Measurements from ENCODE around the gene ZNF280B. TPM values are rescaled to one million over a fixed set of nuclear protein-coding genes. Genes with fewer than 3 reads are reported as not detected.

ZNF280B gene
- total RNA-seq, 2 donors from 2014 or later, result 10.9 to 15.3 TPM

GRCh38 chr22:22461583-22461982, 47.0 kb downstream of the ZNF280B start:
- peaks cover 25% of the 10 kb centered on the region for H3K27me3 ChIP-seq (ENCODE audit: control insufficient read depth, insufficient read depth, low read length, poor library complexity, severe bottlenecking)
- no peak for TF ChIP-seq CTCF (conservative IDR thresholded peaks at IDR 0.05)
- H3K36me3 Mint-ChIP-seq (ENCODE audit: low read depth), result no peaks in the 10 kb centered on the region

GRCh38 chr22:22461111-22461510, 47.4 kb downstream of the ZNF280B start:
- peaks cover 31% of the 10 kb centered on the region for H3K9me3 Mint-ChIP-seq
- no peak overlapping the region for H3K27ac ChIP-seq (ENCODE audit: low read depth, low read length)
- H3K27ac Mint-ChIP-seq, result no peak overlapping the region
- H3K9me3 ChIP-seq (ENCODE audit: control insufficient read depth, low read length), result peaks cover 37% of the 10 kb centered on the region
- peaks cover 30% of the 10 kb centered on the region for H3K27me3 ChIP-seq (ENCODE audit: control insufficient read depth, insufficient read depth, low read length, poor library complexity, severe bottlenecking)
- no peak for DNase-seq
- WGBS, 2 experiments (ENCODE audit: insufficient coverage in 1 of 2, insufficient read length in 1 of 2), result 58 to 86% methylated on average over 1 of the region's 1 CpG
- no peak for TF ChIP-seq CTCF (conservative IDR thresholded peaks at IDR 0.05)
- H3K9ac ChIP-seq (ENCODE audit: extremely low read depth, low read length, poor library complexity, severe bottlenecking), result no peak overlapping the region
- no peaks in the 10 kb centered on the region for H3K36me3 Mint-ChIP-seq (ENCODE audit: low read depth)
- H3K4me1 Mint-ChIP-seq, result no peaks in the 10 kb centered on the region
- no peaks in the 10 kb centered on the region for H3K4me1 ChIP-seq (ENCODE audit: control insufficient read depth, insufficient read depth, low read length)
- no peak overlapping the region for H3K4me3 Mint-ChIP-seq
- H3K27me3 Mint-ChIP-seq (ENCODE audit: insufficient read depth), result peaks cover 90% of the 10 kb centered on the region
- H3K36me3 ChIP-seq (ENCODE audit: control insufficient read depth, insufficient read depth, low read length), result no peaks in the 10 kb centered on the region
- no peak overlapping the region for H3K4me3 ChIP-seq (ENCODE audit: low read length)

More at GRCh38 chr22:22461583-22461982, 47.0 kb downstream of the ZNF280B start:
- peaks cover 37% of the 10 kb centered on the region for H3K9me3 ChIP-seq (ENCODE audit: control insufficient read depth, low read length)
- H3K27me3 Mint-ChIP-seq (ENCODE audit: insufficient read depth), result peaks cover 90% of the 10 kb centered on the region
- DNase-seq, result no peak
- H3K9ac ChIP-seq (ENCODE audit: extremely low read depth, low read length, poor library complexity, severe bottlenecking), result no peak overlapping the region
- no peaks in the 10 kb centered on the region for H3K4me1 Mint-ChIP-seq
- H3K4me3 Mint-ChIP-seq, result no peak overlapping the region
- no peak overlapping the region for H3K27ac ChIP-seq (ENCODE audit: low read depth, low read length)
- no peaks in the 10 kb centered on the region for H3K4me1 ChIP-seq (ENCODE audit: control insufficient read depth, insufficient read depth, low read length)
- H3K4me3 ChIP-seq (ENCODE audit: low read length), result no peak overlapping the region
- no peaks in the 10 kb centered on the region for H3K36me3 ChIP-seq (ENCODE audit: control insufficient read depth, insufficient read depth, low read length)
- WGBS, 2 experiments (ENCODE audit: insufficient coverage in 1 of 2, insufficient read length in 1 of 2), result 85% methylated on average over 7 of the region's 7 CpGs; no CpG with 5 or more reads in 1 of the 2 experiments
- no peak overlapping the region for H3K27ac Mint-ChIP-seq
- H3K9me3 Mint-ChIP-seq, result peaks cover 31% of the 10 kb centered on the region

- peaks cover 37% of the 10 kb centered on the region for H3K9me3 ChIP-seq (ENCODE audit: control insufficient read depth, low read length)
- TF ChIP-seq CTCF (conservative IDR thresholded peaks at IDR 0.05), result peak; percentile 70
- no peaks in the 10 kb centered on the region for H3K4me1 ChIP-seq (ENCODE audit: control insufficient read depth, insufficient read depth, low read length)
- no peak overlapping the region for H3K4me3 ChIP-seq (ENCODE audit: low read length)
- Mint-ChIP-seq H3K27ac (no peak overlapping the region), H3K4me1 (no peaks in the 10 kb centered on the region), H3K9me3 (peaks cover 31% of the 10 kb centered on the region), H3K4me3 (no peak overlapping the region), H3K27me3 (ENCODE audit: insufficient read depth) (peaks cover 90% of the 10 kb centered on the region), H3K36me3 (ENCODE audit: low read depth) (no peaks in the 10 kb centered on the region)
- no peaks in the 10 kb centered on the region for H3K36me3 ChIP-seq (ENCODE audit: control insufficient read depth, insufficient read depth, low read length)
- peaks cover 35% of the 10 kb centered on the region for H3K27me3 ChIP-seq (ENCODE audit: control insufficient read depth, insufficient read depth, low read length, poor library complexity, severe bottlenecking)
- H3K27ac ChIP-seq (ENCODE audit: low read depth, low read length), result no peak overlapping the region
- no peak overlapping the region for H3K9ac ChIP-seq (ENCODE audit: extremely low read depth, low read length, poor library complexity, severe bottlenecking)
- no peak for DNase-seq
These were observed 47.9 kb downstream of the ZNF280B start for GRCh38 chr22:22460635-22461034.
